CD4-positive, alpha-beta T cell (primary cell): ENCODE results near the gene OR1N1. TPM values are rescaled to one million over a fixed set of nuclear protein-coding genes. Genes with fewer than 3 reads are reported as not detected.
"Not testable (repeated sequence)": the region's sequence is repeated elsewhere in the genome, so short reads cannot be mapped to it uniquely, and the experiment has no call there.

Experiments used
- ATAC-seq: fragments of 200-7000 bp; cut with Tn5 transposase; one replicate; pipeline ENCODE4 v1.10.0; 2022; ENCODE audit warnings: mild to moderate bottlenecking; ENCODE audit not compliant: poor library complexity
- CTCF ChIA-PET: fragments of 350-600 bp; sonication (Branson Sonifier 250); formaldehyde crosslinking; loops from one replicate; lab custom pipeline; 2021; ENCODE audit warnings: antibody characterized with exemption, inconsistent platforms; lab: Charles Lee
- POLR2A ChIA-PET: fragments of 350-600 bp; sonication (Branson Sonifier 250); formaldehyde crosslinking; loops from one replicate; lab custom pipeline; 2021; ENCODE audit warnings: antibody characterized with exemption, inconsistent platforms; lab: Charles Lee
- DNase-seq, 14 experiments: peaks; one replicate each; pipeline ENCODE4 v3.0.0-alpha.2; 2013 to 2020; ENCODE audit warnings: mixed read lengths in 2 of 14
- H3K27ac ChIP-seq, 2 donors: one replicate each; pipeline versions ENCODE4 v1.5.1 to v1.7.0; 2013; ENCODE audit warnings: low read length in 2 of 2, low read depth in 1 of 2, mild to moderate bottlenecking in 1 of 2
- H3K27me3 ChIP-seq, 2 experiments: 1 replicate in 1 of 2; 2 replicates in 1 of 2; pipeline versions ENCODE4 v1.6.1 to v1.7.0; 2013; ENCODE audit warnings: low read length in 2 of 2, control low read depth in 1 of 2, mild to moderate bottlenecking in 1 of 2, moderate library complexity in 1 of 2; ENCODE audit not compliant: insufficient read depth in 2 of 2, control insufficient read depth in 1 of 2
- H3K36me3 ChIP-seq: one replicate; pipeline ENCODE4 v1.6.1; 2013; ENCODE audit warnings: low read length, control low read depth; ENCODE audit not compliant: insufficient read depth
- H3K4me1 ChIP-seq: one replicate; pipeline ENCODE4 v1.6.1; 2013; ENCODE audit warnings: low read length, control low read depth; ENCODE audit not compliant: insufficient read depth
- H3K4me3 ChIP-seq: one replicate; pipeline ENCODE4 v1.5.1; 2013; ENCODE audit warnings: mild to moderate bottlenecking, low read length, moderate library complexity
- H3K9me3 ChIP-seq, 2 experiments: 1 replicate in 1 of 2; 2 replicates in 1 of 2; pipeline versions ENCODE4 v1.6.1 to v1.7.0; 2013; ENCODE audit warnings: low read length in 2 of 2, mild to moderate bottlenecking in 2 of 2, control low read depth in 1 of 2, moderate library complexity in 1 of 2; ENCODE audit not compliant: control insufficient read depth in 1 of 2, insufficient read depth in 1 of 2
- H3K27ac Mint-ChIP-seq: one replicate; pipeline ENCODE4 v1.8.0; 2020; ENCODE audit warnings: mixed read lengths
- H3K27me3 Mint-ChIP-seq: one replicate; pipeline ENCODE4 v1.8.0; 2021; ENCODE audit warnings: mixed read lengths
- H3K36me3 Mint-ChIP-seq: one replicate; pipeline ENCODE4 v1.8.0; 2021; ENCODE audit warnings: low read depth, mixed read lengths
- H3K4me1 Mint-ChIP-seq: one replicate; pipeline ENCODE4 v1.8.0; 2021; ENCODE audit warnings: low read depth, mixed read lengths
- H3K4me3 Mint-ChIP-seq: one replicate; pipeline ENCODE4 v1.8.0; 2020; ENCODE audit warnings: mild to moderate bottlenecking, mixed read lengths
- H3K9me3 Mint-ChIP-seq: one replicate; pipeline ENCODE4 v1.8.0; 2020; ENCODE audit warnings: mixed read lengths
- intact Hi-C, 2 experiments: fragments of 100-400 bp; cut with DNase I in 1 of 2; cut with micrococcal nuclease in 1 of 2; formaldehyde crosslinking; loops; one replicate each; pipeline versions ENCODE4 v1.15.1 to v1.9.0; 2023 to 2025; cut with DNase I, micrococcal nuclease
- total RNA-seq, 174 experiments: library from RNA in 2 of 174; stranded (reverse) in 2 of 174; gene quantifications; one replicate each; pipeline ENCODE4 v1.2.3 and lab custom pipeline; 2021 to 2026
- TF ChIP-seq, protein P1 (sequence below): fragments of 200-600 bp; IDR thresholded peaks from one replicate; pipeline ENCODE4 v1.8.0; 2022; ENCODE audit warnings: antibody characterized with exemption, mild to moderate bottlenecking

Gene OR1N1
- total RNA-seq, 2 experiments from 2014 or later = not detected

DNA sequence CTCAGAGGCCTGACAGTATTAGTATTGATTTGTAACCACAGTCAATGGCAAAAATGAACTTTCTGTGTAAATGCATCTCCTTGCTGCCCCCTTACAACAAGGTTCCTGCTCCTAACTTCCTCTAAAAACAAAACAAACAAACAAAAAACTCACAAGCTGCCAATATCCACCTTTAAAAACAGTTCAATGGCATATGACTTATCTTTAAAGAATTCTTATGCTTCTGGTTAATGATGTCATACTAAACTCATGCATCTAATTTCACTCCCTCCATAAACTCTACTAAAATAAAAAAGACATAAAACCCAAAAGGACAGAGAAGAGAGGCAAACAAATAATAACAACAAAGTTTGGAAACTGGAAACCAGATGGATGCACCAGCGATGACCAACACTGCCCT, 9.0 kb upstream of the OR1N1 start:
- H3K9me3 ChIP-seq = no peaks in the 10 kb centered on the region
- no peaks in the 10 kb centered on the region for H3K36me3 Mint-ChIP-seq
- TF ChIP-seq, protein P1, sequence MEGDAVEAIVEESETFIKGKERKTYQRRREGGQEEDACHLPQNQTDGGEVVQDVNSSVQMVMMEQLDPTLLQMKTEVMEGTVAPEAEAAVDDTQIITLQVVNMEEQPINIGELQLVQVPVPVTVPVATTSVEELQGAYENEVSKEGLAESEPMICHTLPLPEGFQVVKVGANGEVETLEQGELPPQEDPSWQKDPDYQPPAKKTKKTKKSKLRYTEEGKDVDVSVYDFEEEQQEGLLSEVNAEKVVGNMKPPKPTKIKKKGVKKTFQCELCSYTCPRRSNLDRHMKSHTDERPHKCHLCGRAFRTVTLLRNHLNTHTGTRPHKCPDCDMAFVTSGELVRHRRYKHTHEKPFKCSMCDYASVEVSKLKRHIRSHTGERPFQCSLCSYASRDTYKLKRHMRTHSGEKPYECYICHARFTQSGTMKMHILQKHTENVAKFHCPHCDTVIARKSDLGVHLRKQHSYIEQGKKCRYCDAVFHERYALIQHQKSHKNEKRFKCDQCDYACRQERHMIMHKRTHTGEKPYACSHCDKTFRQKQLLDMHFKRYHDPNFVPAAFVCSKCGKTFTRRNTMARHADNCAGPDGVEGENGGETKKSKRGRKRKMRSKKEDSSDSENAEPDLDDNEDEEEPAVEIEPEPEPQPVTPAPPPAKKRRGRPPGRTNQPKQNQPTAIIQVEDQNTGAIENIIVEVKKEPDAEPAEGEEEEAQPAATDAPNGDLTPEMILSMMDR = no peak
- CTCF ChIA-PET = no interaction called here
- H3K27me3 ChIP-seq = no peaks in the 10 kb centered on the region
- intact Hi-C loops = no loop called here
- H3K9me3 Mint-ChIP-seq = peaks cover 4% of the 10 kb centered on the region
- no peaks in the 10 kb centered on the region for H3K4me1 Mint-ChIP-seq
- H3K4me3 Mint-ChIP-seq = no peak overlapping the region
- ATAC-seq (no peak), DNase-seq (no peak)
- no peaks in the 10 kb centered on the region for H3K27me3 Mint-ChIP-seq
- H3K36me3 ChIP-seq = no peaks in the 10 kb centered on the region
- H3K4me1 ChIP-seq = no peaks in the 10 kb centered on the region
- H3K27ac ChIP-seq = no peak overlapping the region
- POLR2A ChIA-PET = no interaction called here
- no peak overlapping the region for H3K27ac Mint-ChIP-seq
- H3K4me3 ChIP-seq = no peak overlapping the region

DNA sequence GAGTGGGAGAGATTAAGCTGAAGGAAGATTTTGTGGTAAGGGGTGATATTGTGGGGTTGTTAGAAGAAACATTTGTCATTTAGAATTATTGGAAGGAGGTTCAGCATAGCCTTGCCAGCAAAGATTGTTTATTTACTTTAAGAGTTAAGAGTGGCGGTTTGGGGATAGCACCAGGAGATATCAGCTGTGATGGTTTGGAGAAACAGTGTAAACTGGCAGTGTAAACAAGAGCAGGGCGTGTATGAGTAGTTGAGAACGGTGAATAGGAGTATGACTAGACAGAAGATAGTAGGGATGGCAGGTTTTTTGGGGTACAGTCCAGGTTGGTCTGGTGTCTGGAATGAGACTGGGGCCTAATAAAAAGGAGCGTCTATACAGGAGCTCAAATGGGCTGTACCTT, 4.1 kb upstream of the OR1N1 start:
- H3K9me3 Mint-ChIP-seq, DNase-seq, H3K4me1 ChIP-seq, H3K27me3 Mint-ChIP-seq, ATAC-seq, H3K9me3 ChIP-seq, H3K4me3 ChIP-seq, H3K27ac Mint-ChIP-seq, POLR2A ChIA-PET, H3K36me3 Mint-ChIP-seq, H3K4me1 Mint-ChIP-seq, H3K27ac ChIP-seq, H3K36me3 ChIP-seq, intact Hi-C loops, CTCF ChIA-PET, H3K27me3 ChIP-seq, H3K4me3 Mint-ChIP-seq: not testable (repeated sequence)

DNA sequence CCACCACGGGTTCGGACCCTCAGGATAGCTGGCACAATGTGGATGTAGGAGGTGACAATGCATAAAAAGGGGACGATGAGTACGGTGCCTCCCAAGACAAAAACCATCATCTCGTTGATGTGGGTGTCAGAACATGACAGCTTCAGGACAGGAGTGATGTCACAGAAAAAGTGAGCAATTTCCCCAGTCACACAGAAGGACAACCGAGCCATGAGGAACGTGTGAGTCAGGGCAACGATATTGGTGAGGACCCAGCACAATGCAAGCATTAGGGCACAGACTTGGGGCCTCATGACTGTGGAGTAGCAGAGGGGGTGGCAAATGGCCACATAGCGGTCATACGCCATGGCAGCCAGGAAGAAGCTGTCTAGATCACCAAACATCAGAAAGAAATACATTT, 491 bp downstream of the OR1N1 start:
- DNase-seq = no peak
- Histone ChIP-seq H3K27ac (no peak overlapping the region), H3K27me3 (peaks cover 7 to 19% of the 10 kb centered on the region in 2 experiments), H3K9me3 (no peaks in the 10 kb centered on the region), H3K4me3 (no peak overlapping the region), H3K36me3 (no peaks in the 10 kb centered on the region), H3K4me1 (no peaks in the 10 kb centered on the region)
- H3K27ac Mint-ChIP-seq = no peak overlapping the region
- ChIA-PET POLR2A (no interaction called here), CTCF (no interaction called here)
- H3K4me3 Mint-ChIP-seq = no peak overlapping the region
- peaks cover 25% of the 10 kb centered on the region for H3K27me3 Mint-ChIP-seq
- intact Hi-C loops = no loop called here
- no peaks in the 10 kb centered on the region for H3K4me1 Mint-ChIP-seq
- no peak for ATAC-seq
- no peaks in the 10 kb centered on the region for H3K36me3 Mint-ChIP-seq
- TF ChIP-seq, protein P1 = no peak
- H3K9me3 Mint-ChIP-seq = no peaks in the 10 kb centered on the region

DNA sequence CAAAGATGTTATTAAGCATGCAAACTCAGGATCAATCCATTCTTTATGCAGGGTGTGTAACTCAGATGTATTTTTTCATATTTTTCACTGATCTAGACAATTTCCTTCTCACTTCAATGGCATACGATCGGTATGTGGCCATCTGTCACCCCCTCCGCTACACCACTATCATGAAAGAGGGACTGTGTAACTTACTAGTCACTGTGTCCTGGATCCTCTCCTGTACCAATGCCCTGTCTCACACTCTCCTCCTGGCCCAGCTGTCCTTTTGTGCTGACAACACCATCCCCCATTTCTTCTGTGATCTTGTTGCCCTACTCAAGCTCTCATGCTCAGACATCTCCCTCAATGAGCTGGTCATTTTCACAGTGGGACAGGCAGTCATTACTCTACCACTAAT, 7.7 kb downstream of the OR1N1 start:
- no peak overlapping the region for H3K27ac Mint-ChIP-seq
- TF ChIP-seq, protein P1 = no peak
- Histone ChIP-seq H3K36me3 (no peaks in the 10 kb centered on the region), H3K9me3 (no peaks in the 10 kb centered on the region), H3K27me3 (peaks cover 4 to 12% of the 10 kb centered on the region in 2 experiments), H3K4me3 (no peak overlapping the region), H3K27ac (no peak overlapping the region), H3K4me1 (no peaks in the 10 kb centered on the region)
- H3K4me3 Mint-ChIP-seq = no peak overlapping the region
- H3K36me3 Mint-ChIP-seq = no peaks in the 10 kb centered on the region
- H3K9me3 Mint-ChIP-seq = no peaks in the 10 kb centered on the region
- ATAC-seq = no peak
- POLR2A ChIA-PET = no interaction called here
- CTCF ChIA-PET = no interaction called here
- H3K4me1 Mint-ChIP-seq = no peaks in the 10 kb centered on the region
- peaks cover 23% of the 10 kb centered on the region for H3K27me3 Mint-ChIP-seq
- no peak for DNase-seq
- intact Hi-C loops = no loop called here
